Lower leg skin (tissue), 3 donors: ENCODE results near the gene C14orf119.

Experiments
- CTCF ChIP-seq, 3 donors: fragments of 450-650 bp; IDR thresholded peaks; one replicate each; pipeline ENCODE4 v1.5.1; 2016; ENCODE audit warnings: antibody characterized with exemption in 3 of 3, mild to moderate bottlenecking in 3 of 3, moderate library complexity in 2 of 3
- POLR2A ChIP-seq, 2 donors: fragments of 450-650 bp; IDR thresholded peaks; one replicate each; pipeline ENCODE4 v1.6.1; 2016 to 2017; ENCODE audit warnings: antibody characterized with exemption in 2 of 2, mild to moderate bottlenecking in 1 of 2, moderate library complexity in 1 of 2

GRCh38 chr14:23109769-23110168 is 14.5 kb downstream of the C14orf119 start:
- TF ChIP-seq CTCF (IDR thresholded peaks at IDR 0.05) (no peak), POLR2A (IDR thresholded peaks at IDR 0.05) (no peak)
